AG04449 (cell line): ENCODE measurements around the gene TRIM62.

Source experiments
- CTCF ChIA-PET: fragments of 350-600 bp; formaldehyde crosslinking; extraction: SDS; loops from one replicate; lab custom pipeline; 2021; ENCODE audit warnings: antibody characterized with exemption; lab: Yijun Ruan, JAX
- POLR2A ChIA-PET: fragments of 400-600, 350-600 bp; formaldehyde crosslinking; extraction: SDS; loops from one replicate; lab custom pipeline; 2020; ENCODE audit warnings: antibody characterized with exemption, inconsistent platforms; lab: Yijun Ruan, JAX
- DNase-seq: peaks from one replicate; pipeline ENCODE4 v3.0.0-alpha.2; 2010; ENCODE audit warnings: low read depth, low spot score
- H3K4me3 ChIP-seq: 2 replicates; pipeline ENCODE4 v1.5.1; 2011; ENCODE audit warnings: low read depth, mild to moderate bottlenecking, control low read depth, low read length
- CTCF ChIP-seq: IDR thresholded peaks from one replicate; pipeline ENCODE4 v1.5.1; 2011; ENCODE audit warnings: mild to moderate bottlenecking, moderate library complexity, low read length, control low read depth, inconsistent platforms; ENCODE audit not compliant: insufficient read depth; ENCODE audit errors: missing control alignments

TRIM62 gene

GRCh38 chr1:33121728-33122127 is 60.1 kb downstream of the TRIM62 start:
- no peak overlapping the region for H3K4me3 ChIP-seq
- ChIA-PET CTCF (interaction anchor here (1.1 to 1.3 kb wide), 2 partner anchors 17 to 24 kb away, joined by 3 to 4 read pairs; no protein-coding TSS in a partner anchor), POLR2A (no interaction called here)
- DNase-seq: no peak
- TF ChIP-seq CTCF: no peak

- DNase-seq: no peak
- no peak for TF ChIP-seq CTCF
- CTCF ChIA-PET: interaction anchor here (1.0 to 1.9 kb wide), 5 partner anchors 9 to 173 kb away, joined by 3 to 7 read pairs (median 4); no protein-coding TSS in a partner anchor
- POLR2A ChIA-PET: no interaction called here
- no peak overlapping the region for H3K4me3 ChIP-seq
These were observed 61.2 kb downstream of the TRIM62 start for GRCh38 chr1:33120436-33121231.

GRCh38 chr1:33119532-33120217 is 62.2 kb downstream of the TRIM62 start:
- ChIA-PET CTCF (interaction anchor here (1.7 to 1.9 kb wide), 3 partner anchors 7 to 174 kb away, joined by 3 to 10 read pairs (median 7); no protein-coding TSS in a partner anchor), POLR2A (no interaction called here)
- no peak for DNase-seq
- TF ChIP-seq CTCF: no peak
- no peak overlapping the region for H3K4me3 ChIP-seq

- ChIA-PET POLR2A (no interaction called here), CTCF (interaction anchor here (1.7 to 1.9 kb wide), 3 partner anchors 8 to 175 kb away, joined by 3 to 10 read pairs (median 7); no protein-coding TSS in a partner anchor)
- DNase-seq: no peak
- no peak for TF ChIP-seq CTCF
- no peak overlapping the region for H3K4me3 ChIP-seq
These were observed 62.8 kb downstream of the TRIM62 start for GRCh38 chr1:33119050-33119449.

GRCh38 chr1:33118274-33118673 is 63.6 kb downstream of the TRIM62 start:
- no peak for TF ChIP-seq CTCF
- DNase-seq: no peak
- CTCF ChIA-PET: interaction anchor here (1.2 to 1.9 kb wide), 3 partner anchors 9 to 352 kb away, joined by 5 to 10 read pairs (median 5); no protein-coding TSS in a partner anchor
- no peak overlapping the region for H3K4me3 ChIP-seq
- POLR2A ChIA-PET: no interaction called here
